ENCODE data around the gene RHBDF2.

DNA sequence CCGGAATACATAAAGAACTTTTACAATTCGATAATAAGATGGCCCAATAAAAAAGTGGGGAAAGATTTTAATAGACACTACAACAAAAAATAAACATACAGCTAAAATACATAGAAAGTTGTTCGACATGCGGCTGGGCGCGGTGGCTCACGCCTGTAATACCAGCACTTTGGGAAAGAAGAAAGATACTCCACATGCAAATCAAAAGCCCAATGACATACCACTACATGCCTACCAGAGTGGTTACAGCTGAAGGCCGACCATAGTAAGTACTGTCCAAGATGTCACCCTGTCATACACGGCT is 47.9 kb upstream of the RHBDF2 start:
- no peak for TF ChIP-seq POLR2A (IDR thresholded peaks at IDR 0.05)
- TF ChIP-seq, protein P1, sequence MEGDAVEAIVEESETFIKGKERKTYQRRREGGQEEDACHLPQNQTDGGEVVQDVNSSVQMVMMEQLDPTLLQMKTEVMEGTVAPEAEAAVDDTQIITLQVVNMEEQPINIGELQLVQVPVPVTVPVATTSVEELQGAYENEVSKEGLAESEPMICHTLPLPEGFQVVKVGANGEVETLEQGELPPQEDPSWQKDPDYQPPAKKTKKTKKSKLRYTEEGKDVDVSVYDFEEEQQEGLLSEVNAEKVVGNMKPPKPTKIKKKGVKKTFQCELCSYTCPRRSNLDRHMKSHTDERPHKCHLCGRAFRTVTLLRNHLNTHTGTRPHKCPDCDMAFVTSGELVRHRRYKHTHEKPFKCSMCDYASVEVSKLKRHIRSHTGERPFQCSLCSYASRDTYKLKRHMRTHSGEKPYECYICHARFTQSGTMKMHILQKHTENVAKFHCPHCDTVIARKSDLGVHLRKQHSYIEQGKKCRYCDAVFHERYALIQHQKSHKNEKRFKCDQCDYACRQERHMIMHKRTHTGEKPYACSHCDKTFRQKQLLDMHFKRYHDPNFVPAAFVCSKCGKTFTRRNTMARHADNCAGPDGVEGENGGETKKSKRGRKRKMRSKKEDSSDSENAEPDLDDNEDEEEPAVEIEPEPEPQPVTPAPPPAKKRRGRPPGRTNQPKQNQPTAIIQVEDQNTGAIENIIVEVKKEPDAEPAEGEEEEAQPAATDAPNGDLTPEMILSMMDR (IDR thresholded peaks at IDR 0.05 in 4 of 5, conservative IDR thresholded peaks at IDR 0.05 in 1 of 5) = no peak
